HG03469 (cell line): ENCODE measurements around the gene LITAF.

Experiments used
- ATAC-seq: cut with Tn5 transposase; IDR thresholded peaks from one replicate; pipeline ENCODE4 v1.9.1; 2021; ENCODE audit warnings: mild to moderate bottlenecking, moderate library complexity, moderate number of reproducible peaks; ENCODE audit not compliant: unreplicated experiment

LITAF gene

GRCh38 chr16:11497851-11498289 is 88.8 kb downstream of the LITAF start:
- ATAC-seq: no peak
